Activated T-helper 1 cell treated with anti-CD3 and anti-CD28 coated beads, Interleukin-2, amount 50 U/mL, for 16 hours (primary cell): ENCODE results near the gene CDH1.
"Not testable (repeated sequence)": the region's sequence is repeated elsewhere in the genome, so short reads cannot be mapped to it uniquely, and the experiment has no call there.

Experiments
- DNase-seq, 2 donors: peaks; one replicate each; pipeline ENCODE4 v3.0.0-alpha.2; 2020; ENCODE audit warnings: low read depth in 1 of 2, low spot score in 1 of 2

Gene CDH1

GRCh38 chr16:68786685-68787418 lies 49.8 kb downstream of the CDH1 start:
- DNase-seq: no peak

- not testable (repeated sequence) for DNase-seq
Measured at GRCh38 chr16:68787419-68787807, 50.3 kb downstream of the CDH1 start.

- DNase-seq: no peak
Measured at GRCh38 chr16:68790130-68790761, 53.2 kb downstream of the CDH1 start.

- no peak for DNase-seq
Measured at GRCh38 chr16:68790944-68791343, 53.9 kb downstream of the CDH1 start.

- DNase-seq: no peak
Measured at GRCh38 chr16:68792465-68793324, 55.6 kb downstream of the CDH1 start.

GRCh38 chr16:68793401-68793857 lies 56.3 kb downstream of the CDH1 start:
- DNase-seq: no peak

GRCh38 chr16:68798398-68798797 lies 61.3 kb downstream of the CDH1 start:
- no peak for DNase-seq

- peak in 1 of 2 donors; percentile 13 for DNase-seq
Measured at GRCh38 chr16:68800257-68800875, 63.3 kb downstream of the CDH1 start.

- no peak for DNase-seq
Measured at GRCh38 chr16:68802190-68802589, 65.1 kb downstream of the CDH1 start.

GRCh38 chr16:68806422-68806821 lies 69.3 kb downstream of the CDH1 start:
- DNase-seq: no peak

GRCh38 chr16:68806981-68807380 lies 69.9 kb downstream of the CDH1 start:
- no peak for DNase-seq

- no peak for DNase-seq
Measured at GRCh38 chr16:68814516-68814915, 77.4 kb downstream of the CDH1 start.

GRCh38 chr16:68823401-68824135 lies 86.5 kb downstream of the CDH1 start:
- DNase-seq: no peak

GRCh38 chr16:68825427-68825826 lies 88.3 kb downstream of the CDH1 start:
- DNase-seq: no peak

GRCh38 chr16:68826652-68827051 lies 89.6 kb downstream of the CDH1 start:
- no peak for DNase-seq

GRCh38 chr16:68833251-68833650 lies 96.2 kb downstream of the CDH1 start:
- no peak for DNase-seq

GRCh38 chr16:68834550-68834949 lies 97.5 kb downstream of the CDH1 start:
- no peak for DNase-seq

- no peak for DNase-seq
Measured at GRCh38 chr16:68835970-68836369, 98.9 kb downstream of the CDH1 start.

GRCh38 chr16:68839831-68840230 lies 102.7 kb downstream of the CDH1 start:
- DNase-seq: no peak

- peak in 1 of 2 donors; percentile 2 for DNase-seq
Measured at GRCh38 chr16:68842964-68843481, 105.9 kb downstream of the CDH1 start.
